Duodenal mucosa (tissue), 2 donors: Measurements from ENCODE around the gene C1QTNF9.
A peak's percentile ranks its signal among the peaks of the same experiment; 100 is the strongest.
"Not testable (repeated sequence)": the region's sequence is repeated elsewhere in the genome, so short reads cannot be mapped to it uniquely, and the experiment has no call there.

Experiments used
- H3K27ac ChIP-seq: one replicate; pipeline ENCODE4 v1.7.0; 2013; ENCODE audit warnings: low read depth, low read length
- H3K27me3 ChIP-seq, 2 donors: one replicate each; pipeline ENCODE4 v1.7.0; 2013; ENCODE audit warnings: low read length in 2 of 2, control low read depth in 1 of 2; ENCODE audit not compliant: insufficient read depth in 2 of 2, control insufficient read depth in 1 of 2
- H3K36me3 ChIP-seq, 2 donors: one replicate each; pipeline ENCODE4 v1.7.0; 2013; ENCODE audit warnings: low read length in 2 of 2, control low read depth in 1 of 2; ENCODE audit not compliant: insufficient read depth in 2 of 2, control insufficient read depth in 1 of 2
- H3K4me1 ChIP-seq, 2 donors: one replicate each; pipeline ENCODE4 v1.7.0; 2013; ENCODE audit warnings: low read length in 2 of 2, control low read depth in 1 of 2; ENCODE audit not compliant: insufficient read depth in 2 of 2, control insufficient read depth in 1 of 2
- H3K4me3 ChIP-seq, 2 donors: one replicate each; pipeline ENCODE4 v1.7.0; 2013; ENCODE audit warnings: low read length in 2 of 2, low read depth in 1 of 2
- H3K9ac ChIP-seq, 2 donors: one replicate each; pipeline ENCODE4 v1.7.0; 2013; ENCODE audit warnings: low read length in 2 of 2, low read depth in 1 of 2
- H3K9me3 ChIP-seq, 2 donors: one replicate each; pipeline ENCODE4 v1.7.0; 2013; ENCODE audit warnings: low read length in 2 of 2, control low read depth in 1 of 2; ENCODE audit not compliant: control insufficient read depth in 1 of 2

The C1QTNF9 gene, protein sequence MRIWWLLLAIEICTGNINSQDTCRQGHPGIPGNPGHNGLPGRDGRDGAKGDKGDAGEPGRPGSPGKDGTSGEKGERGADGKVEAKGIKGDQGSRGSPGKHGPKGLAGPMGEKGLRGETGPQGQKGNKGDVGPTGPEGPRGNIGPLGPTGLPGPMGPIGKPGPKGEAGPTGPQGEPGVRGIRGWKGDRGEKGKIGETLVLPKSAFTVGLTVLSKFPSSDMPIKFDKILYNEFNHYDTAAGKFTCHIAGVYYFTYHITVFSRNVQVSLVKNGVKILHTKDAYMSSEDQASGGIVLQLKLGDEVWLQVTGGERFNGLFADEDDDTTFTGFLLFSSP

DNA sequence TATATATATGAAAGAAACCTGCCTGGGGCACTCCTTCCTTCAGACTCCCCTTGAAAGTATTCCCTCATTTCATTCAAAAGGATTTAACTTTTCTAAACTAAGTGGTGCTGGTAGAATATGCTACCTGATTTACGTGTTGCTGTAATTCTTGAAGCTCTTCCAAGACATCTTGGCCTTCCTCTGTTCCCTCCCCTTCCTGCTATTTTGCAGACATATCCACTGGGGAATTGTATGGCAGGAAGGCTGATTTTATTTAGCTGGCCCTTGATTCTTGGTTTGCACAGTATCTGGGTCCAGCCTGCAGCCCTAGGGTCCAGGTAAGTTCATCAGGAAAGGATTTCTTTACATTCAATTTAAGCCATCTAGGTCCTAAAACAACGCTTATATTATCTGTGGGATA lies at the start of gene C1QTNF9:
TSS of gene C1QTNF9 (plus strand) at position 281 of the 400 bp plus-strand sequence. CDS start 6,424 bp downstream, outside the sequence.
- not testable (repeated sequence) for H3K9me3 ChIP-seq, H3K27ac ChIP-seq, H3K27me3 ChIP-seq, H3K4me3 ChIP-seq, H3K4me1 ChIP-seq, H3K9ac ChIP-seq
- peaks cover 7 to 13% of the 10 kb centered on the region in 2 donors for H3K36me3 ChIP-seq

DNA sequence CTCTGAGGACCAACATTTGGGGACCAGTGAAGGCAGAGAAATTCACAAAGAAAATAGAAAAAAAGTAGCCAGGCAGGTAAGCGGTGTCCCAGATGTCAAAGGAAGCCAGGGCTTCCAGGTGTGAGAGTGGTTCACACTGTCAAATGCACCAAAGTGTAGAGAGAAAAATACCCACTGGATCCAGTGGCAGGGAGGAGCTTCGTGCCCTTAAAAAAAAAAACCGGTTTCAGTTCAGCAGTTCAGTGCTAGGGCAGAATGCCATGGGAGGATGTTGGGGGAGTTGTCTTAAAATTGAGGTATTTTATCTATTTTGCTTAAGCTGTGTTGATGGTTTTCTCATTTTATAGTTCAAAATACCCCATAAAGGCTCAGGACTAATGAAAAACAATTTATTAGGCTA lies 47.8 kb upstream of the C1QTNF9 start:
- no peak overlapping the region for H3K9ac ChIP-seq
- no peaks in the 10 kb centered on the region for H3K27me3 ChIP-seq
- peaks cover 4 to 5% of the 10 kb centered on the region in 2 donors for H3K36me3 ChIP-seq
- no peak overlapping the region for H3K27ac ChIP-seq
- H3K4me1 ChIP-seq, result peaks cover 17 to 26% of the 10 kb centered on the region in 2 donors
- no peaks in the 10 kb centered on the region for H3K9me3 ChIP-seq
- H3K4me3 ChIP-seq, result no peak overlapping the region

DNA sequence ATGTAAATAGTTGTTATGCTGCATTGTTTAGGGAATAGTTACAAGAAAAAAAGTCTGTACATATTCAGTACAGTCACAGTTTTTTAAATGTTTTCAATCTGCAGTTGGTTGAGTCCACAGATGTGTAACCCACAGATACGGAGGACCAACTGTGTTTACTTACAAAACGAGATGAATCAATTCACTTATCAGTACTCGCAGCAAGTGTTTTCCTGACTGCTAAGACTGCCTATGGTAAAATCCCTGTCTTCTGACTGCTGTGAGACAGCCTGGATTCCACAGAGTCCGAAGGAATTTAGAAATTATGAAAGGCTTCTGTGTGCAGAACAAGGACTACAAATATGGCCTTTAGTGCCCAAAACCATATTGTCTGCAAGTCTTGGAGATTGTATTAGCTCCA lies 45.7 kb upstream of the C1QTNF9 start:
- Histone ChIP-seq H3K4me3 (no peak overlapping the region), H3K4me1 (peaks cover 24 to 34% of the 10 kb centered on the region in 2 donors), H3K27ac (no peak overlapping the region)

DNA sequence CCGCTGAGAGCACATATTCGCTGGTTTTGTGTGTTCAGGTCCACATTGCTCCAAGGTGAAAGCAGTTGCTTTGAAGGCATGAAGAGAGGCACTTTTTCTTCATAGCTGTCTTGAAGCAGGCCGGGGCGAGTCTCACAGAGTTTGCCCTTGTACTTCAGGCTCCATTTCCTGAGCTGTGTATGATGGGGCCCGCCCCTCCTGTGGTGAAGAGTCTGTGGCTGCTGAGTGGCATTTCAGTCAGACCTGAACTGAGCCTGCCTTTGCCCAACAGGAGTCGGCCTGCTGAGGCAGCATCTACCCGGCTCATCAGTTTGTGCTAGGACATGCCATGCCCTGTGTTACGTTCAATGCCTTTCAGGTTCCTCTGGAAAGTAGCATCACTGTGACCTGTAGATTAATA lies 44.4 kb upstream of the C1QTNF9 start:
- Histone ChIP-seq H3K36me3 (no peaks in the 10 kb centered on the region), H3K27me3 (no peaks in the 10 kb centered on the region), H3K9ac (no peak overlapping the region), H3K4me3 (no peak overlapping the region), H3K4me1 (peaks cover 26 to 36% of the 10 kb centered on the region in 2 donors), H3K27ac (no peak overlapping the region), H3K9me3 (no peaks in the 10 kb centered on the region)

More for the DNA sequence above, 45.7 kb upstream of the C1QTNF9 start:
- H3K27me3 ChIP-seq, result no peaks in the 10 kb centered on the region
- no peak overlapping the region for H3K9ac ChIP-seq
- peaks cover 0 to 5% of the 10 kb centered on the region in 2 donors for H3K36me3 ChIP-seq
- H3K9me3 ChIP-seq, result no peaks in the 10 kb centered on the region

DNA sequence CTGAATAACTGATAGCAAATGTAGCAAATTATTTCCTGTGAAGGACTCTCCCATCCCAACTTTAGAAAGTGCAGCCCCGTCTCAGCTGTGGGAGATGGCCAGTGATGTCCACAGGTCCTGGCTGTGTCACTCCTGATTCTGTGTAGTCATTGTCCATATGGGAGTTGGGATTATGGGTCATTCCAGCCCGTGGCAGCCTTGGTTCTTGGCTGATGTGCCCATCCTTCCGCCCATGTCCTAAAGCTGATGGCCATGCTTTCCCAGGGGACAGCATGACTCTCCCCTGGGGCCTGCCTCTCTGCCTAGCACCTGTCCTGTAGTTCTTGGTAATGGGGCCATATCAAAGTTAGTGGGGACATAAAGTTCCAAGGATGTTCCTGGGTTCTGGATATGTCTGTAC lies 43.9 kb upstream of the C1QTNF9 start:
- Histone ChIP-seq H3K36me3 (no peaks in the 10 kb centered on the region), H3K9ac (no peak overlapping the region), H3K4me1 (peaks cover 31 to 40% of the 10 kb centered on the region in 2 donors), H3K27me3 (no peaks in the 10 kb centered on the region), H3K9me3 (no peaks in the 10 kb centered on the region), H3K27ac (no peak overlapping the region), H3K4me3 (no peak overlapping the region)

DNA sequence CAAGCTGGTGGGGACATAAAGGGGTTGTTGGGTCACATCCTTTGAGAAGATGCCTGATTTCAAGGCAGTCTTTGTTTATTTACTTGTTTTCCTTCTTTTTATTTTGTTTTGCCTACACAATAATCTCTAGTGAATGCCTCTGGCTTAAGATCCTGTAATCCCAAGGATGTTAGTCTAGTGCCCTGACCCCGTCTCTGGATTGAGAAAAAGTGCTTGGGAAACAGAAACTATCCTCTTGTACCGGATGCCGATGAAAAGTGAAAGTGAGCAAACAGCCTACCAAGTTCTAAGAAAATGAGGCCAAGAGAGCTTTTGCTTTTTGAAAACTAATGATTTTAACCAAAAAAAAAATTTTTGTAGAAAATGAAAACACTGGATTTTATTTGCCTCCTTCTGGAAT lies 42.1 kb upstream of the C1QTNF9 start:
- Histone ChIP-seq H3K27me3 (no peaks in the 10 kb centered on the region), H3K36me3 (no peaks in the 10 kb centered on the region), H3K9ac (no peak overlapping the region), H3K9me3 (no peaks in the 10 kb centered on the region), H3K27ac (no peak overlapping the region), H3K4me3 (peak overlapping the region; percentile 7 to 45), H3K4me1 (peaks cover 49 to 58% of the 10 kb centered on the region in 2 donors)

DNA sequence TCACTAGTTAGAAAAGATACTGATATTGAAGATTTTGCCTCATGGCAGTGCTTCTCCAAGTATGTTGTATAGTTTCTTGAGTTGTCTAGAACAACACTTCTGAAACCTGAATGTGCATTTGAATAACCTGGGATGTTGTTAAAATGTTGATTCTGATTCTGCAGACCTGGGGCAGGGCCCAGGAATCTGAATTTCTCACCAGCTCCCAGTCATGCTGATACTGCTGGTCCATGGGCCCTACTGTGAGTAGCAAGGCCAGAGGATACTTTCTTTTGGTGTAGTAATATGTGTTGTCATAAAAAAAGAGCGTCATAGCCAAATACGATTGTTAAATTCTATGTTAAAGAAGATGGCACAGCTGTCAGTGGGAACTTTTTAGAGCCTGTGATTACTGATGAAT lies 41.6 kb upstream of the C1QTNF9 start:
- no peak overlapping the region for H3K27ac ChIP-seq
- no peak overlapping the region for H3K9ac ChIP-seq

DNA sequence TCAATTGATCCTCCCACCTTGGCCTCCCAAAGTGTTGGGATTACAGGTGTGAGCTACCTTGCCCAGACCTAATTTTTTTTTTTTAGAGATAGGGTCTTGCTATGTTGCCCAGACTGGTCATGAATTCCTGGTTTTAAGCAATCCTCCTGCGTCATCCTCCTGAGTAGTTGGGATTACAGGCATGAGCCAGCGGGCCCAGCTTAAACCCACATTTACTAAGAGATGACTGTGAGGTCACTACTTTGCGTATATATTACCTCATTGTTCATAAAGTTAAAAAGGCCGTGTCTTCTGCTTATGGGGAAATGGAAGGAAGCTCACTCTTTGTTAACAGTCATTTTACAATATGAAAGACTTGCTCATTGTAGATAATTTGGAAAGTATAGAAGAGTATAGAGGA lies 39.6 kb upstream of the C1QTNF9 start:
- H3K36me3 ChIP-seq, result peaks cover 0 to 3% of the 10 kb centered on the region in 2 donors
- H3K4me3 ChIP-seq, result peak overlapping the region in 1 of 2 donors; percentile 77
- H3K4me1 ChIP-seq, result peaks cover 44 to 56% of the 10 kb centered on the region in 2 donors
- no peaks in the 10 kb centered on the region for H3K27me3 ChIP-seq
- H3K27ac ChIP-seq, result no peak overlapping the region
- H3K9me3 ChIP-seq, result no peaks in the 10 kb centered on the region
- H3K9ac ChIP-seq, result peak overlapping the region in 1 of 2 donors; percentile 77

More for the DNA sequence above, 41.6 kb upstream of the C1QTNF9 start:
- Histone ChIP-seq H3K9me3 (no peaks in the 10 kb centered on the region), H3K27me3 (no peaks in the 10 kb centered on the region), H3K4me1 (peaks cover 54 to 60% of the 10 kb centered on the region in 2 donors), H3K4me3 (peak overlapping the region in 1 of 2 donors; percentile 45), H3K36me3 (no peaks in the 10 kb centered on the region)

DNA sequence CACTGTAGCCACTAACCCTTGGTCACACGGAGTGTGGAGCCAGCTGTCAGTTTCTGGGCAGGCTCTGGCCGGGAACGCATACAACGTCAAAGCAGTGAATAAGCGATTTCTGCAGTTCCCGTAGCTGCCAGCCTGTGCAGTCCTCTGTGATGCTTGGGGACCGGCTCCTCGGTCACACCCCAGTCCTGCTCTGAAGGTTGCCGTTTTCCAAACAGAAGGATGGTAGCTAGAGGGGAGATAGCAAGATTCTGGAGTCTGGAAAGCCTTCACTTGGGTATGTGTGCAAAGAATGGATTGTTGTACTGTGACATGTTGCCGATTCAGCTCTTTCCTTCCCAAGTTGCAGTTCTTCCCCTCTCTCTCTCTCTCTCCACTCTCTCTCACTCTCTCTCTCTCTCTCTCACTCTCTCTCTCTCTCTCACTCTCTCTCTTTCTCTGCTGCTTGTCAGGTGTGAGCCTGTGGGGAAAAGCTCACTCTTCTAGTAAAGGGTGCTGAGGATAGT lies 38.7 kb upstream of the C1QTNF9 start:
- Histone ChIP-seq H3K4me3 (peak overlapping the region; percentile 74 to 77), H3K36me3 (peaks cover 0 to 3% of the 10 kb centered on the region in 2 donors), H3K4me1 (peaks cover 41 to 53% of the 10 kb centered on the region in 2 donors), H3K27me3 (no peaks in the 10 kb centered on the region), H3K27ac (peak overlapping the region; percentile 20), H3K9ac (peak overlapping the region; percentile 67 to 77), H3K9me3 (no peaks in the 10 kb centered on the region)

DNA sequence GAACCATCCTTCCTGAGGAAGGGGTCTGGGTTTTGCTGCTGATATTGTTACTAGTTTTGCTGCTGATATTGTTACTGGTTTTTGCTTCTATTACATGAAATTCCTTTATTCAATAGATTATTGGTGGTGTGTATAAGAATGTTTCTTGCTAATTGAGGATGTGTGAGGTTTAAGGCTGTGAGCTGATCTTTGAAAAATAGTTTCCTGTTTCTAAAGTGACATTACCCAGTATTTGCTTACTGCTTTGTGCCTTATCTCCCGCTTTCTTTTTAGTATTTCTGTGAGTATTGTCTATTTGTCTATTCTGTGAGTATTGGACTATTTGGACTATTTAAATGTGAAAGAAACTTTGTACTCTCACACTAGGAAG lies 38.2 kb upstream of the C1QTNF9 start:
- no peaks in the 10 kb centered on the region for H3K9me3 ChIP-seq
- H3K4me1 ChIP-seq, result peaks cover 41 to 53% of the 10 kb centered on the region in 2 donors
- H3K27me3 ChIP-seq, result no peaks in the 10 kb centered on the region
- peak overlapping the region; percentile 74 to 77 for H3K4me3 ChIP-seq
- H3K27ac ChIP-seq, result peak overlapping the region; percentile 89
- H3K9ac ChIP-seq, result peak overlapping the region; percentile 67 to 77
- H3K36me3 ChIP-seq, result peaks cover 0 to 3% of the 10 kb centered on the region in 2 donors
